Activated CD4-positive, alpha-beta T cell treated with anti-CD3 and anti-CD28 coated beads for 4 hours (primary cell): ENCODE measurements around the gene TEAD4.

Experiments
- DNase-seq, 2 donors: peaks; one replicate each; pipeline ENCODE4 v3.0.0-alpha.2; 2020

The TEAD4 gene

DNA sequence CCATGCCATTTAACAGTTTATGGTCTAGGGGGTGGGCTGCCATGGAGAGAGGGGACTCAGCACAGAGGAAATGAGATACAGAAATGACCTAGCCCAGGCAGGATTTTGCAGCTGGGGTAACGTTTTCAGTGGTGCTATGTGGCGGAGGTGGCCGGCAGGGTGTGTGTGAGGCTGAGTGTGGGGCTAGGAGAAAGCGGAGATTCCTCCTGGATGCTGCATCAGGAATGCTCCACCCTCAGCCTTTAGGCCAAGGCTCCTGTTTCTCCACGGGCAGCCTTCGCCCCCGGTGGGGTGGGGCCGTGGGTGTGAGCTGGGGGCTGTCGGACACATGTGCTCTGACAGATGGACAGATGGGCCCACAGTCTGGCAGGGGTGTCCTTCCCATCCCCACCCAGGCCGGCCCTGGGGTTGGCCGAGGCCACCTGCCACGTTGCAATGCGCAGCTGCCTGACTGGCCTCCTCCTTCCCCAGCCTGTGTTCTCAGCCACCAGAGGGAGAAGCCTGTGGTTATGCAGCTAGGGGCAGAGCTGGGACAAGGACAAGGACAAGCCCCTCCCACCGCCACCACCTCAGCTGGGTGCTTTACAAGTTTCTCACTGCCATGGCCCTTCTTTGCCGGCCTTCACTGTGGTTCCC, 44.3 kb downstream of the TEAD4 start:
- no peak for DNase-seq

DNA sequence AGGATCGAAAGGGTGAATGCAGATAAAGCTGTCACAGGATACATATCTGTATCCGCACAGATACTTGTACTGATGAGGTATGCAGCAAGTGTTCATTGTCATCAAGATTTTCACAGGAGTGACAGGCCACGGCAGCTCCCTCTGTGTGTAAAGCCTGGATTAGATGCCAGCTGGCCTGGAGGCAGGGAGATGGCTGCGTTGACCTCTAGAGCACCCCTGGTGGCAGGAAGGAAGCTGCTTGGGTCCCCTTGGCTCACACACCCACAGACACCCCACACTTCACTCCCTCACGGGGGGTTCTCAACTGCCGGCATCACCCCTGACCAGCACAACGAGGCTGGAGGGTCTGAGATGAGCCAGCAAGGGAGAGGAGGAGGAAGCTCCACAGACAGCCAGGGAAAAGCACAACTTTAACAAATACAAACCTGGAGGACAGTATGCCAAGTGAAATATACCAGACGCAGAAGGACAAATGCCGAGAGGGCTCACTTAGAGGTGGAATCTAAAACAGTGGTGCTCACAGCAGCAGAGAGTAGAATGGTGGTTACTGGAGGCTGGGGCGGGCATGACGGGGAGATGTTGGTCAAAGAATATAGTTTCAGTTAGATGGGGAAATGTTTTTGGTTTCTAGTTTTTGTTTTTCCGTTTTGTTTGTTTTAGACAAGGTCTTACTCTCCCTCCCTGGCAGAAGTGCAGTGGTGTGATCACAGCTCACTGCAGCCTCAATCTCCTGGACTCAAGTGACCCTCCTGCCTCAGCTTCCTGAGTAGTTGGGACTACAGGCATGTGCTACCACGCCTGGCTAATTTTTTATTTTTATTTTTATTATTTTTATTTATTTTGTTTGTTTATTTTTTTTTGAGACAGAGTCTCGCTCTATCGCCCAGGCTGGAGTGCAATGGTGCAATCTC, 45.7 kb downstream of the TEAD4 start:
- DNase-seq, result no peak

DNA sequence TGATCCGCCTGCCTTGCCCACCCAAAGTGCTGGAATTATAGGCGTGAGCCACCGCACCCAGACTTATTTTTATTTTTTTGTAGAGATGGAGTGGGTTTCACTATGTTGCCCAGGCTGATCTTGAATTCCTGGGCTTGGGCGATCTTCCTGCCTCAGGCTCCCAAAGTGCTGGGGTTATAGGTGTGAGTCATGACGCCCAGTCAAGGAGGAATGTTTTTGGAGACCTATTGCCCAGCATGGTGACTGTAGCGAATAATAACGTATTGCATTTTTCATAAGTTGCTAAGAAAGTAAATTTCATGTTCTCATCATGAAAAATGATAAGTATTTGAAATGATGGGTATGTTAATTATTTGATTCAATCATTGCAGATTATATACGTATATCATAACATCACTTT, 46.5 kb downstream of the TEAD4 start:
- no peak for DNase-seq

DNA sequence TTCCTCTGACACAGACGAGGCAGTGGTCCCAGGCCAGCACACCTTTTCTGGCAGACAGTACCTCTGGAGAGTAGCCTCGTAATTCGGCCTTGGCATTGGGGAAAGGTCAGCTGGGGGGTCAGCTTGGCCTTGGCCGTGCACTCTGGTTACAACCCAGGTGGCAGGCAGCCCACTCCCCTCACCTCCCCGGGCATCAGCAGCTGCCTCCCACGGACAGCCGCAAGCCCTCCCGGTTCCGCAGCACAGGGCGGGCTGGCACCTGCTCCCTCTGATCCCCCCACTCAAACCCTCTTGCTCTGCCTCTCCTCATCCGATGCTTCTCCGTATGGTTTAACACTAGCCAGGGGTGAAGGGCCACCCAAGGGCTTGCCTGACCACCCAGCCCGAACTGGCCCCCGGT, 50.6 kb downstream of the TEAD4 start:
- DNase-seq, result no peak

DNA sequence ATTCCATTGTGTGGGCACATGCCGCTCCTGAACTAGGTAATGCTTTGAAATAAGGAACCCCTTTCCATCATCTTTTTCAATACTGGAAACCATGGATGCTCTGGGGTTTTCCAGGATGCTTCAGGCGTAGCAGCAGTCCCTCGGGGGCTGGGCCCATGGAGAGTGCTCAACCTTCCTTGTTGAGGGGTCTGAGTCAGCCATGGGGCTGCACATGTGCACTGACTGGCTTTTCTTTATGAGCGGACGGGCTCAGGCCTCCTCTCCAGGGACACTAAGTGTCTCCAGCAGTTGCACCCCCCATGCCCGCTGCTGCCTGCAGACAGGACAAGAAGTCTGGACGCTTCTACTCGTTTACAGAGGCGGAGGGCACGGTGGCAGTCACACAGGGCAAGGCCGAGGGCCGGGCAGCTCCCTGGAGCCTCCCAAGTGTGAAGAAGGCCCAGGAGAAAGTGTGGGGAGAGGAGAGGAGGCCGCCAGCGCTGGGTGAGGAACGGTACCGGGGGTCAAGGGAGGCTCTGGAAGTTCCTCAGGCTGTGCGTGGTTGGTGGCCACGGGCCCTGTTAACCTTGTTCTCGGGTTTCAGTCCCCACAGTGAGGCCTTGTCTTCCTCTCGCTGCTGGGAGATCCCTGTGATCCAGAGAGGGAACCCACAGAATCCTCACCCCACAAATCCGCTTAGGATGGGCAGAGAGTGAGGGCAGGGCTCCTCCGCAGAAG, 51.2 kb downstream of the TEAD4 start:
- no peak for DNase-seq

DNA sequence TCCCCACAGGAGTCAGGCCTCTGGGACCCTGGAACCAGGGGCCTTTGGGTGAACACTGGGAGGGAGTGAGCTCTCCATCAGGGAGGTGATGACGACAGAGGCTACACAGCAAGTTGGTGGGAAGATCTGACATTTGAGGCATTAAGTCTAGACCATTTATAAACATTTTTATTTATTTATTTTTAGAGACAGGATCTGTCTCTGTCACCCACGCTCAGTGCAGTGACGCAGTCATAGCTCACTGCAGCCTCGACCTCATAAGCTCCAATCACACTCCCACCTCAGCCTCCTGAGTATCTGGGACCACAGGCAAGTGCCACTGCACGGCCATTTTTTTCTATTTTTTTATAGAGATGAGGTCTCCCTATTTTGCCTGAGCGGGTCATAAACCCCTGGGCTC, 53.6 kb downstream of the TEAD4 start:
- DNase-seq, result no peak

DNA sequence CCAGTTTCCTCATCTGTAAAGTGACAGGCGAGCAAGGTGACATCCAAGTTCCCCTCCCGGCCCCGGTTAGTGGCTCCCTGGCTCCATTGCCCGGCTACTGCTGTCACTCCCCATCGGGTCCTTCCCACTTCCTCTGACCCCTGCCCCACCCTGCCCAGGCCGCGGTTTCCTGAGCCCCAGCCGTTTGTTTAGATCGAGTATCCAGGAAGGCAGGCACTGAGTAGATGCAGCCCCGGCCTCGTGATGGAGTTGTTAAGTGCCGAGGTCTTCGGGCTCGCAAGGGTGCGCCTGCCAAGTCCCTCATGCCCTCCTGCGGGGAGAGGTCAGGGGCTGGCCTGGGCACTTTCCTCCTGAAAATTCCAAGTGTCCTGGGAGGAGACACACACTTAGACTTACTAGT, 55.4 kb downstream of the TEAD4 start:
- DNase-seq, result no peak

DNA sequence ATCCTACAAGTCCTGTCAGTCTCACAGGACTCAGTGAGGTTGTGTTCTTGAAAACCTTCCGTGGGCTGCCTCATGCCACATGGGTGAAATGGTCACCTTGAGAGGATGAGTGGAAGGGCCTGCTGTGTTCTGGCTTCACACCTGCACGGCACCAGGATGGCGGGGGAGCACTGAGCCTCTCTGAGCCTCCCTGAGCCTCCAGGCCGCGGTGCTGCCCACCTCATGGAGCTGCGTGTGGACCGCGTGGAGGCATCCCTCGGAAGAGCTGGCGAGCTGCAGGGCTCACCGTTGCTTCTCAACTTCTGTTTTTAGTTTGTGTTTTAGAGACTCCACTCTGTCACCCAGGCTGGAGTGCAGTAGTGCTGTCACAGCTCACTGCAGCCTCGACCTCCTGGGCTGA, 56.2 kb downstream of the TEAD4 start:
- DNase-seq, result no peak

DNA sequence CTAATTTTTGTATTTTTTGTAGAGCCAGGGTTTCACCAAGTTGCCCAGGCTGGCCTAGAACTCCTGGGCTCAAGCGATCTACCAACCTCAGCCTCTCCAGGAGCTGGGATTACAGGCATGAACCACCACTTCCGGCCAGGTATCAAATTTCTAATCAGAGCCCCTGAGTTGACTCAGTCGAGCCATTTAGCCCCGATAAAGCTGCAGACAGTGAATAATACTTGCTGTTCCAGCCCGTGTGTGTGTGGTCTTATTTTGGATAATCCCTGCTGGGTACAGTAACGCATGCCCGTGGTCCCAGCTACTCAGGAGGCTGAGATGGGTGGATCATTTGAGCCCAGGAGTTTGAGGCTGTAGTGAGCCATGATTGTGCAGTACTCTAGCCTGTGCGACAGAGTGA, 57.0 kb downstream of the TEAD4 start:
- no peak for DNase-seq

DNA sequence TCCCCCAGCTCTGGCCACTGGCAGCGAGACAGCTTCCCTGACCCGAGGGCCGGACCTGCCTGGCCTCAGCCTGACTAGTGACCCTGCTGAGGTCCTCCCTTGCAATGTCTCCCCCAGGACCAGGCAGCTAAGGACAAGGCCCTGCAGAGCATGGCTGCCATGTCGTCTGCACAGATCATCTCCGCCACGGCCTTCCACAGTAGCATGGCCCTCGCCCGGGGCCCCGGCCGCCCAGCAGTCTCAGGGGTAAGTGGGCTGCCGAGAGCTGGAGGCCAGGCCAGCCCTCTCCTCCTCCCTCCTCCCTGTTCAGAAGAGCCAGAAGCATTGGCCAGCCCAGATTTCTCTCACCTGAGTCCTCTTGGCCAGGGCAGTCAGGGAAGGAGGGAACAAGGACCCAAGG, 58.1 kb downstream of the TEAD4 start:
- DNase-seq, result no peak

DNA sequence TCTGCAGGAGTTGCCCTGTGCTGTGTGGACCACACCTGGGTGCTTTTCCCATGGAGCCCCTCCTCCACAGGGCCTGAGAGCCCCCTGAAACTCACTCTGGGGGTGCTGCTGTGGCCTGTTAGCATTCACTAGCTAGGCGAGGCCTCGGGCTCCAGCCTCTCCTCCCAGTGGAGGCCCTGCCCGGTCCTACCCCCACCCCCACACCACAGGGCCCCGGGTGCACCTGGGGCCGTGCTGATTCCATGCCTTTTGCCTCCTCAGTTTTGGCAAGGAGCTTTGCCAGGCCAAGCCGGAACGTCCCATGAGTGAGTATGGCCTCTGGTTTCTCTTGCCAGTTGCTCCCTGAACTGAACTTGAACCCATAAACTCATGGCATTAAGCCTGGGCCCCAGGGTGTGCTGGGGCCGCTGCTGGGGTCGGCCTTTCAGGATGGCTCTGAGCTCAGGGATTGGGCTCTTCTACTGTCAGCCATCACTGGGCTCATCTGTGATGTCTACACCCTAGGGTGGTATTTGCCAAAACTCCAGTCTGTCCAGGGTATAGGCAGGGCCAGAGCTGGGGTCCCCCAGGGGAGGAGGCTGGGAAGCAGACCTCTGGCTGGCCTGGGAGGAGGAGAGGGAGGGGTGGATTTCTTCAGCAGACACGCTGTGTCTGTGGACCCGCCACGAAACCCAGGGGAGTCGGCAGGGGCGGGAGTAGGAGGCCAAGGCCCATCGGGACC, 59.2 kb downstream of the TEAD4 start:
- no peak for DNase-seq

DNA sequence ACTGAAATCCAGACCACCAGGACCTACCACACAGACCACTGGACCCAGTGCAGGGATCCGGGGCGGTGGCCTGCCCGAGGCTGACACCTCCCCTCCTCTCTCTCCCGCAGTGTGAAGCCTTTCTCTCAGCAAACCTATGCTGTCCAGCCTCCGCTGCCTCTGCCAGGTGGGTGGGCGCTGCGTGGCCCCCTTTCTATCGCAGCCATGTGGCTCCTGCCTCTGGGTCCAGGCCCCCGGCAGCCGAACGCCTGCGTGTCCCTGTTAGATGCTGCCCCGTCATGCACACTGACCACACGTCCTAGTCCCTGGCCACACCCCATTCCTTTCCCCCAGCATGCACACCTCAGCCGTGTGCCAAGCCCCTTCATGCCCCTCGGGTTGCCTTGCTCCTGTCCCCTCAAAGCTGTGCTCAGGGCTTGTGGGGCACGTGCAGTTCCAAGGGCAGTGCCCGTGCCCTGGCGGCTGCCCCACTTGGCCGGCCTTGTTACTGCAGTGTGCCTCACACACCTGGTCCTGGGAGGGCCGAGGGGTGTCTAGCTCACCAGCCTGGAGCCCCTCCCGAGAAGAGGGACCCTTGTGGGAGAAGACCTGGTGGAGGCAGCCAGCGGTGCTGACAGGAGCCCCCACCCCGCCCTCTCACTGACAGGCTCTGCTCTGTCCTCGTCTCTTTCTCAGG, 59.9 kb downstream of the TEAD4 start:
- DNase-seq, result no peak

DNA sequence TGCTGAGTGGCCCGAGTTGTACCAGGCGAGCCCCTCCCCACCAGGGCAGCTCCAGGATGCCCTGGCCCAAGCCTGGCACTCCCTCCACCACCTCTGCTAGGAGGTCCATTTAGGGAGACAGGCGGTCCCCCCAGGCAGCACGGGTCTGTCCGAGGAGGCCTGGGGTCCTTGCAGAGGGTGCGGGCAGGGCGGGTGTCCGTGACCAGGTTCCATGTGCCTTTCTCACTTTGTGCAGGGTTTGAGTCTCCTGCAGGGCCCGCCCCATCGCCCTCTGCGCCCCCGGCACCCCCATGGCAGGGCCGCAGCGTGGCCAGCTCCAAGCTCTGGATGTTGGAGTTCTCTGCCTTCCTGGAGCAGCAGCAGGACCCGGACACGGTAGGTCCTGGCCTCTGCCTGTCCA, 61.2 kb downstream of the TEAD4 start:
- DNase-seq, result no peak

DNA sequence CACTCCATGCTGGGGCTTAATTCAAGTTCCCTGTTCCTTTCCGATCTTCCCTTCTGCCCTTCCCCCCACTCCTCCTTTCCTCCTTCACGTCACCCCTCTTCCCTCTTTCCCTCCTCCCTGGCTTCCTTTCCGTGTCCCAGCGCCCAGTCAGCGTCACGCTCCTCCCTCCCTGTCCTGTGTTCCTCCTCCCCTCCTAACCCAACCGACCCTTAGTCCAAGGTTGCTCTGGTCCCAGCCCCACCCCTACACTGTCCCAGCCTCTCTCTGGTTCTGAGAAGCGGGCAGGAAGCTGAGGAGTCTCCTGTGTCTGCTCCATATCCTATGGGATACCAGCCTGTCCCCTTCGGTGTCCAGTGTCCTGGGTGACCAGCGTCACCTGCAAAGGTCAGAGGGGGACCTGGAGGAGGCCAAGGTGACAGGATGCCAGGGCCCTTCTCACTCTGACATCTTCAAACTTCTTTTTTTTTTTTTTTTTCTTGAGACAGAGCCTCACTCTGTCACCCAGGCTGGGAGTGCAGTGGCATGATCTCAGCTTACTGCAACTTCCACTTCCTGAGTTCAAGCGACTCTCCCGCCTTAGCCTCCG, 61.7 kb downstream of the TEAD4 start:
- no peak for DNase-seq

DNA sequence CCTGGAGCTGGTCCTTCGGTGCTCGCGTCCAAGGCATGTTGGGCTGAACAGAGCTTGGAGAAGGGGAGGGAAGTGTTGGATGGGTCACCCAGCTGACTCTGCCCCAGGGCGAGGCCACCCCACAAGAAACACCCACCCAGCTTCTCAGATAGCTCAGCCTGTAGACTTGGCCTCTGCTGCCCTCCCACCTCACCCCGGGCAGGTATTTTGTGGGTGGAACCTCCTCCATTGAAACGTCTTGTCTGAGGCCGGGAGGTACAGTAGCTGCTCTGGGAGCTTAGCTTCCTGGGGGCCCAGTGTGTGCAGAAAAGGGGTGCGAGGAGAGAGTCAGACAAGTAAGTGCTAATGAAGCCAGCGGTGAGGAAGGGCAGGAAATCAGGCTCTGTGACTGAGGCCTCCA, 63.2 kb downstream of the TEAD4 start:
- no peak for DNase-seq

DNA sequence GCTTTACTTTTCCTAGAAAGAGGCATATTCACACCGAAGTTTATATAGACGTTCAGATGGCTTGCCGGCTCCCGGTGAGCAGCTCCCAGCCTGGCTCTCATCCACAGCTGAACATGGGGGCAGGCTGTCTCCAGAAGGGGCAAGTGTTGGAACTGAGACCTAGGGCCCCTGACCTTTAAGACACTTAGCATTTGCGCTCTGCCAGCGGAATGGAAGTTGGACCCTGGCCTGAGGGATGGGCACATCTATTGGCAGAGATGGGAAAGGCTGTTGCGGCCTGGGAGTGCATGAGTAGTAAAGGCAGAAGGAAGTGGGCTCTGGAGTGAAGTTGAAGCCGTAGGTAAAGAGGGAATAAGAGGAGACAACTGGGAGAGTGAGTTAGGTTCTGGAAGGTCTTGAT, 63.8 kb downstream of the TEAD4 start:
- no peak for DNase-seq

DNA sequence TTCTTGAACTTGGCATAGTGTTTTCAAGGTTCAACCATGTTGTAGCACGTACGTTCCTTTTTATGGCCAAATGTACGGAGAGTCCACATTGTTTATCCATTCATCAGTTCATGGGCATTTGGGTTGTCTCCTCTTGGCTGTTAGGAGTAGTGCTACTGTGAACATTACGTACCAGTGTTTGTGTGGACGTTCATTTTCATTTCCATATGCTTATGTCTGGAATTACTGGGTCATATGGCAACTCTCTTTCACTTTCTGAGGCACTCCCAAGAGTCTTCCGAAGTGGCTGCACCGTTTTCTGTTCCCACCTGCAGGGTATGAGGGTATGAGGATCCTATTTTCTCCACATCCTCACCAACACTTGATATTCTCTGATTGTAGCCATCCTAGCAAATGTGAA, 68.9 kb downstream of the TEAD4 start:
- no peak for DNase-seq

DNA sequence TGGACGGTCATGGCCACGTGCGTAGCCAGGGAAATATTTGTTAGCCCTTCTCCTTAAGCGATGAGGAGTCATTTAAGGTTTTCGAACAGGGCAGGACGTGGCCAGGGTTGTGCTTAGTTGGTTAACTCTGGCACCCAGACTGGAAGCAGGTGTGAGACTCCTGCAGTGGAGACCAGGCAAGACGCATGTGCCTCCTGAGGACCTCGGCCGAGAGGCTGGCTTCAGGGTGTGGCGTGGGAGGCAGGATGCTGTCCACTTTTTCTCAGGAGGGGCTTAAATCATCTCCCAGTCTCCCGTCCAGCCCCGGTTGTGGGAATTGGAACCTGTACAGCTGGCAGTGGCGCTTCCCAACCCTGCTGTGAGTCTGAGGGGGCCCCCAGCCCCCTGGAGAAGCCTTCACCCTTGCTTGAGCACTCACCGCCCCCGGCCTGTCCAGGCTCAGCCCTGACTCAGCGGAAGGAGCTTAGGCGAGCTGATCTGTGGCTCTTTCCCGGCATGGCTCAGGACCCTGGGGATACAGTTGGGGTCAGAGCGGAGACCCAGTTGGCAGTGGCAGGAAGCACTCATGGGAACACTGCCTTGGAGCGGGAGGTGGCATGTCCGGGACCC, 71.7 kb downstream of the TEAD4 start:
- DNase-seq, result no peak

DNA sequence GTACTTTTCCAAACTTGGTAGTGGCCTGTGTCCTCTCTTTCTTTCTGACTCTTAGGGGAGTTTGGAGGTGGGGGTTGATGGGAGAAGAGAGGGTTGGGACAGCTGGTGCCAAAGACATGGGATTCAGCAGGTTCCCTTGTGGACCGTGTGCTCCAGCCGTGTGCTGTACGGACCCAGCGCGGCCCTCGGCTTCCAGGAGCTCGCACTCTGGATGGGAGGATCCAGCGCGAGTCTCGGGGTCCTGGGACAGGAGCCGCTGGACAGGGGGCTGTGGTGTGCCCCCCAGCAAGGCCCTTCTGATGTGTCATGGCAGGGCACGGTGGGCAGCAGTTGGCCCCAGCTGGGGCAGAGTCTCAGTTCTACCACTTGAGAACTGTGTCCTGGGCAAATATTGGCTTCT, 73.0 kb downstream of the TEAD4 start:
- DNase-seq, result no peak

DNA sequence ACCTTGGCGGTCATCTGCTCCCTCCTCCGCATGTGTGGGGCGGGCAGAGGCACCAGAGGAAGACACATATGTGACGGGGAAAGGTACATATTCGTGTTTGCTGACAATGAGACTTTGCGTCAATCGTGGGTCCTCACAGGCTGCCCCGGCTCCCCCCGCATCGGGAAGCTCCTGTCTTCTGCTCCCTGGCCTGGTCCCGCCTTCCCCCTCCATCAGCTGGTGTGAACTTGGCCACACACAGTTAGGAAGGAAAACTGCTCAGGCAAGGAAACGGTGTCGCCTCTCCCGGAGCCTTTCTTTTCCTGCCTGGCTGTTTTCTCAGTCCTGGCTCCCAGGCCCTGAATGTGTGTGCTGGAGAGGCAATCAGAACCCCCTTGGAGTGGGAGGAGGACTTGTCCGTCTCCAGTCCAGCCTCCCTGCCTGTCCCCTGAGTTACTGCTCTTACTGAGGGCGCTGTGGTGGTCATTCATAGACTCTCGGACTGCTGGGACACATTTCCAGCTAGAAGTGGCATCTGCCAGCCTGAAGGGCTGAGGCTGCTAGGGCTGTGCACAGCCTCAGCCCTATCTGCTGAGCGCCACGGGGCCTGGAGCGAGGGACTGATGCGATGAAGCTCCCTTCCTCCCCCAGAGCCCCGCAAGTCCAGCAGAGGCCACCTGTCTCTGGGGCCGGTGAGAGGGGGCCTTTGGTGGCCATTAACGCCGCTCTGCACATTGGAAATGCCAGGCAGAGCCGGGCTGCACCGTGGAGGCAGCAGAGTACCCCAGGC, 73.8 kb downstream of the TEAD4 start:
- DNase-seq, result no peak

DNA sequence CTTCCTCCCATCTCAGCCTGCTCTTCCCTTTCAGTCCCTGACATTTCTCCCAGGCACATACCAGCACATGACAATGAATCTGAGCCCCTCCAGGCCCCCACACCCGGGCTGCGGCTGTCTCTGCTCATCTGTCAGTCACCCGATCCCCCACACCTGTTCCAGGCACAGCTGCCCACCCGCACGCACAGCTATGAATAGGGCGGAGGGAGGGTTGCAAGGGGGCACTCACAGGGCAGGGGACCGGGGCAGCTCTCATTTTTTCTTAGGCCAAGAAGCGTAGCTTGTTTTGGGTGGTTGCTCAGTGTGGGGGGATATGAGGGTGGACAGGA, 74.3 kb downstream of the TEAD4 start:
- no peak for DNase-seq
